GM12878 (cell line): Measurements from ENCODE around the gene LILRB3. TPM values are rescaled to one million over a fixed set of nuclear protein-coding genes. Genes with fewer than 3 reads are reported as not detected.
A peak's percentile ranks its signal among the peaks of the same experiment; 100 is the strongest.

Source experiments
- ATAC-seq: fragments of 200-7000 bp; cut with Tn5 transposase; 3 replicates; pipeline ENCODE4 v1.9.1; 2020; ENCODE audit warnings: mild to moderate bottlenecking, moderate library complexity
- BruUV-seq: library from RNA; stranded (reverse); fragments of 400-500 nt; replicated peaks from 2 replicates; lab custom pipeline; 2021; lab: Mats Ljungman, UMichigan
- CTCF ChIA-PET: fragments of 300-600 bp; sonication (Branson Sonifier 250); formaldehyde crosslinking; extraction: SDS; loops from one replicate; lab custom pipeline; 2021; ENCODE audit warnings: inconsistent platforms; lab: Yijun Ruan, JAX
- POLR2A ChIA-PET: fragments of 350-600 bp; formaldehyde crosslinking; extraction: SDS; loops from one replicate; lab custom pipeline; 2021; ENCODE audit warnings: inconsistent platforms; lab: Charles Lee
- RAD21 ChIA-PET: fragments of 300-600 bp; sonication (Branson Sonifier 250); formaldehyde crosslinking; loops from one replicate; lab custom pipeline; 2023; ENCODE audit warnings: antibody characterized with exemption; ENCODE audit not compliant: unreplicated experiment; lab: Charles Lee
- SMC1A ChIA-PET: fragments of 300-600 bp; sonication (Branson Sonifier 250); formaldehyde crosslinking; loops from one replicate; lab custom pipeline; 2023; ENCODE audit not compliant: unreplicated experiment, uncharacterized antibody; lab: Charles Lee
- DNase-seq: peaks from one replicate; pipeline ENCODE4 v3.0.0-alpha.2; 2011; ENCODE audit warnings: low read depth, low spot score
- FAIRE-seq: peaks from 3 replicates; lab custom pipeline; 2011; peaks lifted over from hg19 to GRCh38; lab: Jason Lieb, UNC
- H2AFZ ChIP-seq: 2 replicates; pipeline ENCODE4 v1.6.0; 2011; ENCODE audit warnings: low read depth, low read length, control low read depth; ENCODE audit not compliant: control insufficient read depth
- H3K27ac ChIP-seq: 2 replicates; pipeline ENCODE4 v1.5.1; 2011; ENCODE audit warnings: control low read depth; ENCODE audit not compliant: control insufficient read depth, insufficient read depth
- H3K27me3 ChIP-seq, 2 experiments: replicated peaks in 1 of 2; 2 replicates each; pipeline versions ENCODE4 v1.6.0 to v1.6.1; 2011; ENCODE audit warnings: low read length in 1 of 2; ENCODE audit not compliant: control insufficient read depth in 2 of 2, insufficient read depth in 2 of 2
- H3K36me3 ChIP-seq, 2 experiments: 2 replicates each; pipeline ENCODE4 v1.5.1; 2011; ENCODE audit warnings: low read length in 1 of 2; ENCODE audit not compliant: control insufficient read depth in 2 of 2, insufficient read depth in 2 of 2
- H3K4me1 ChIP-seq: 2 replicates; pipeline ENCODE4 v1.6.1; 2011; ENCODE audit warnings: mild to moderate bottlenecking, low read length, moderate library complexity, mixed read lengths; ENCODE audit not compliant: control insufficient read depth, insufficient read depth
- H3K4me2 ChIP-seq: 2 replicates; pipeline ENCODE4 v1.6.0; 2011; ENCODE audit warnings: control low read depth; ENCODE audit not compliant: control insufficient read depth, insufficient read depth
- H3K4me3 ChIP-seq: fragments of 200-600 bp; sonication (generic); 2 replicates; pipeline ENCODE4 v1.5.1; 2016
- H3K79me2 ChIP-seq: 2 replicates; pipeline ENCODE4 v1.6.0; 2011; ENCODE audit warnings: low read length; ENCODE audit not compliant: control insufficient read depth, insufficient read depth
- H3K9ac ChIP-seq: 2 replicates; pipeline ENCODE4 v1.8.0; 2011; ENCODE audit warnings: low read length, control low read depth, mixed read lengths; ENCODE audit not compliant: control insufficient read depth, insufficient read depth
- H3K9me3 ChIP-seq: replicated peaks from 3 replicates; pipeline ENCODE4 v1.5.1; 2011; ENCODE audit warnings: mild to moderate bottlenecking, low read length; ENCODE audit not compliant: control insufficient read depth, insufficient read depth
- H4K20me1 ChIP-seq: 2 replicates; pipeline ENCODE4 v1.6.0; 2011; ENCODE audit not compliant: control insufficient read depth, insufficient read depth
- MEF2A ChIP-seq: IDR thresholded peaks from 2 replicates; pipeline ENCODE4 v1.6.1; 2011; ENCODE audit warnings: low read depth, mild to moderate bottlenecking, low read length, moderate library complexity; ENCODE audit not compliant: insufficient read depth
- YY1 ChIP-seq: IDR thresholded peaks from 2 replicates; pipeline ENCODE4 v1.6.1; 2011; ENCODE audit warnings: low read depth, mild to moderate bottlenecking, low read length
- whole genome bisulfite sequencing: methylation state at CpG from one replicate; pipeline ENCODE4 v1.1.6; 2016; ENCODE audit warnings: low lambda C conversion rate; ENCODE audit not compliant: insufficient replicate concordance, insufficient coverage; ENCODE audit errors: missing lambda C conversion rate; 5-methylcytosine and 5-hydroxymethylcytosine counted together
- in situ Hi-C: fragments of 300-500 bp; cut with MboI; formaldehyde crosslinking; loops from 9 replicates; pipeline ENCODE4 v1.14.3; 2018; ENCODE audit warnings: mixed read lengths
- intact Hi-C: fragments of 100-400 bp; cut with micrococcal nuclease; formaldehyde crosslinking; loops from one replicate; pipeline ENCODE4 v1.14.2; 2022; ENCODE audit not compliant: unreplicated experiment
- polyA plus RNA-seq, 11 experiments: library from polyadenylated mRNA; depleted of rRNA in 4 of 11; unstranded in 6 of 11; stranded (reverse) in 5 of 11; fragments of >200 nt; fragmentation: Nextera tagmentation in 4 of 11; fragmentation: Illumina TruSeq in 1 of 11; extraction: Ambion mirVana in 4 of 11; extraction: Trizol in 1 of 11; gene quantifications; 1 replicate in 1 of 11; 2 replicates in 10 of 11; pipeline versions ENCODE4 v1.2.1 to v1.2.3, GENCODE V29; 2011 to 2016; ENCODE audit warnings: inconsistent platforms in 2 of 11, missing spikeins in 2 of 11, low read depth in 1 of 11
- total RNA-seq, 4 experiments: library from RNA; depleted of rRNA in 3 of 4; stranded (reverse); fragments of >200 nt in 3 of 4; fragmentation: Illumina TruSeq in 1 of 4; extraction: Trizol in 1 of 4; gene quantifications; 2 replicates each; pipeline versions ENCODE4 v1.2.1 to v1.2.3, GENCODE V29; 2013 to 2021
- TF ChIP-seq, protein P1 (sequence below), 3 experiments: IDR thresholded peaks in 2 of 3; conservative IDR thresholded peaks in 1 of 3; 2 replicates each; pipeline ENCODE4 v1.5.1; 2011; ENCODE audit warnings: low read depth in 3 of 3, low read length in 3 of 3, mild to moderate bottlenecking in 3 of 3, control low read depth in 2 of 3, moderate library complexity in 2 of 3, inconsistent platforms in 1 of 3, mixed read lengths in 1 of 3; ENCODE audit not compliant: control insufficient read depth in 2 of 3, insufficient read depth in 1 of 3; ENCODE audit errors: extremely low read depth in 1 of 3

The LILRB3 gene
- total and polyA plus RNA-seq, 10 of the 15 experiments (the other 5 are each of a cell fraction or from before 2014, with no cell fraction given), result 0.04 to 1.1 (median 0.18) TPM; not detected in 1

DNA sequence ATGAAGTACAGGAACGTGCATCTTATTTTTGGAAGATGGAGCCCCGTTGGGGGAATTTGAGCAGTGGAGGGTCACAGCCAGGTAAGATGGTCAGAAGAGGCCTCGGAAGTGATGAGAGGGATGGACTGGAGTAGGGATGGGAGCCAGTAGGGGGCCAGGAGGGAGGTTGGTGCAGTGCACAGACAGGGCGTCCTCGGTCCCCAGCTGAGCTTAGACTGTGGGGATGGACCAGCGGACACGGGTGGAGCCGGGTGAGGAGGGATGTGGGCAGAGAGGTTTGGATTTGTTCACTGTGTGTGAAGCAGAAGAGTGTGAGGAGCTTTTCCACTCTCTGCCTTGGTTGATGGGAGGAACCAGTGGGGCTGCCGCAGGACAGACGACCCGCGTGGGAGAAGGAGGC, 11.6 kb downstream of the LILRB3 start:
- no peak for DNase-seq
- WGBS, result 81% methylated on average over 12 of the region's 12 CpGs
- intact Hi-C loops, result no loop called here

More for the DNA sequence above, 11.6 kb downstream of the LILRB3 start:
- TF ChIP-seq, protein P1, sequence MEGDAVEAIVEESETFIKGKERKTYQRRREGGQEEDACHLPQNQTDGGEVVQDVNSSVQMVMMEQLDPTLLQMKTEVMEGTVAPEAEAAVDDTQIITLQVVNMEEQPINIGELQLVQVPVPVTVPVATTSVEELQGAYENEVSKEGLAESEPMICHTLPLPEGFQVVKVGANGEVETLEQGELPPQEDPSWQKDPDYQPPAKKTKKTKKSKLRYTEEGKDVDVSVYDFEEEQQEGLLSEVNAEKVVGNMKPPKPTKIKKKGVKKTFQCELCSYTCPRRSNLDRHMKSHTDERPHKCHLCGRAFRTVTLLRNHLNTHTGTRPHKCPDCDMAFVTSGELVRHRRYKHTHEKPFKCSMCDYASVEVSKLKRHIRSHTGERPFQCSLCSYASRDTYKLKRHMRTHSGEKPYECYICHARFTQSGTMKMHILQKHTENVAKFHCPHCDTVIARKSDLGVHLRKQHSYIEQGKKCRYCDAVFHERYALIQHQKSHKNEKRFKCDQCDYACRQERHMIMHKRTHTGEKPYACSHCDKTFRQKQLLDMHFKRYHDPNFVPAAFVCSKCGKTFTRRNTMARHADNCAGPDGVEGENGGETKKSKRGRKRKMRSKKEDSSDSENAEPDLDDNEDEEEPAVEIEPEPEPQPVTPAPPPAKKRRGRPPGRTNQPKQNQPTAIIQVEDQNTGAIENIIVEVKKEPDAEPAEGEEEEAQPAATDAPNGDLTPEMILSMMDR (IDR thresholded peaks at IDR 0.05 in 2 of 3, conservative IDR thresholded peaks at IDR 0.05 in 1 of 3; ENCODE audit: control insufficient read depth in 2 of 3, extremely low read depth in 1 of 3, insufficient read depth in 1 of 3, low read depth in 3 of 3, low read length in 3 of 3), result 0 out of 6 replicates have a peak, but pooled peaks of 1 of the 3 experiments have one; percentile 4
- TF ChIP-seq YY1, result 0 out of 2 replicates have a peak, but pooled peaks have one; percentile 3
- no peak for TF ChIP-seq MEF2A
- ATAC-seq (no peak), FAIRE-seq (no peak)
- CTCF ChIA-PET, result no interaction called here
- Histone ChIP-seq H3K4me1 (peaks cover 48% of the 10 kb centered on the region), H2AFZ (no peak overlapping the region), H3K4me3 (no peak overlapping the region), H4K20me1 (peaks cover 12% of the 10 kb centered on the region), H3K9ac (no peak overlapping the region), H3K27ac (0 out of 2 replicates have a peak overlapping the region, but pooled peaks have one; percentile 13), H3K36me3 (peaks cover 8 to 14% of the 10 kb centered on the region in 2 experiments; a peak in 3 of 4 replicates), H3K9me3 (no peaks in the 10 kb centered on the region), H3K79me2 (peaks cover 6% of the 10 kb centered on the region), H3K27me3 (no peaks in the 10 kb centered on the region), H3K4me2 (peak overlapping the region; percentile 47)
- RAD21 ChIA-PET, result no interaction called here
- in situ Hi-C loops, result no loop called here
- SMC1A ChIA-PET, result interaction anchor here (1.0 kb wide), 1 partner anchor 55 kb away, joined by 3 read pairs; no protein-coding TSS in a partner anchor
- POLR2A ChIA-PET, result no interaction called here
- BruUV-seq, result no TSS peak
